Measurements from ENCODE around the gene TNFRSF19. TPM values are rescaled to one million over a fixed set of nuclear protein-coding genes. Genes with fewer than 3 reads are reported as not detected.

Gene TNFRSF19
- total and polyA plus RNA-seq, 2 of the 13 experiments (the other 11 are each of a cell fraction or from before 2014, with no cell fraction given): 75.3 to 77.7 TPM

GRCh38 chr13:23615395-23616081 lies 45.3 kb downstream of the TNFRSF19 start (continued):
- TF ChIP-seq FOXP4 (CRISPR knock-in tag; IDR thresholded peaks at IDR 0.05) (peak; percentile 89), KMT2B (CRISPR knock-in tag; IDR thresholded peaks at IDR 0.05) (no peak), ZNF496 (CRISPR knock-in tag; IDR thresholded peaks at IDR 0.05; ENCODE audit: insufficient replicate concordance) (no peak), BCL6 (CRISPR knock-in tag; IDR thresholded peaks at IDR 0.05) (peak; percentile 92), POLR2AphosphoS2 (IDR thresholded peaks at IDR 0.05; ENCODE audit: low read depth, low read length) (no peak), XBP1 (CRISPR knock-in tag; IDR thresholded peaks at IDR 0.05) (no peak), ZNF34 (CRISPR knock-in tag; IDR thresholded peaks at IDR 0.05; ENCODE audit: borderline replicate concordance) (no peak), ZFAT (CRISPR knock-in tag; conservative IDR thresholded peaks at IDR 0.05) (no peak), DNMT3B (CRISPR knock-in tag; conservative IDR thresholded peaks at IDR 0.05) (no peak), RFXANK (CRISPR knock-in tag; IDR thresholded peaks at IDR 0.05) (no peak), USF2 (IDR thresholded peaks at IDR 0.05; ENCODE audit: low read depth, low read length) (no peak), USF2 (CRISPR knock-in tag; IDR thresholded peaks at IDR 0.05; ENCODE audit: borderline replicate concordance) (no peak), NFYB (CRISPR knock-in tag; IDR thresholded peaks at IDR 0.05) (0 out of 2 replicates have a peak, but pooled peaks have one; percentile 14), WIZ (CRISPR knock-in tag; IDR thresholded peaks at IDR 0.05) (no peak), THAP11 (CRISPR knock-in tag; IDR thresholded peaks at IDR 0.05) (peak; percentile 57; the same call in 1 of the 2 replicates), PRDM15 (CRISPR knock-in tag; IDR thresholded peaks at IDR 0.05) (no peak), RCOR2 (CRISPR knock-in tag; IDR thresholded peaks at IDR 0.05) (peak; percentile 80; the same call in 1 of the 2 replicates), MLX (CRISPR knock-in tag; IDR thresholded peaks at IDR 0.05) (peak; percentile 86), MXD3 (CRISPR knock-in tag; IDR thresholded peaks at IDR 0.05) (no peak), NCOA1 (CRISPR knock-in tag; IDR thresholded peaks at IDR 0.05) (no peak), KLF15 (CRISPR knock-in tag; IDR thresholded peaks at IDR 0.05; ENCODE audit: borderline replicate concordance) (no peak), ZNF616 (CRISPR knock-in tag; IDR thresholded peaks at IDR 0.05; ENCODE audit: low read depth) (no peak), ZNF33A (CRISPR knock-in tag; IDR thresholded peaks at IDR 0.05; ENCODE audit: borderline replicate concordance) (no peak)
